GM18519 (cell line): ENCODE measurements around the gene GIMAP8.

Source experiments
- ATAC-seq: cut with Tn5 transposase; IDR thresholded peaks from one replicate; pipeline ENCODE4 v1.9.1; 2021; ENCODE audit warnings: mild to moderate bottlenecking, moderate library complexity; ENCODE audit not compliant: unreplicated experiment, low FRiP score

GIMAP8 gene

DNA sequence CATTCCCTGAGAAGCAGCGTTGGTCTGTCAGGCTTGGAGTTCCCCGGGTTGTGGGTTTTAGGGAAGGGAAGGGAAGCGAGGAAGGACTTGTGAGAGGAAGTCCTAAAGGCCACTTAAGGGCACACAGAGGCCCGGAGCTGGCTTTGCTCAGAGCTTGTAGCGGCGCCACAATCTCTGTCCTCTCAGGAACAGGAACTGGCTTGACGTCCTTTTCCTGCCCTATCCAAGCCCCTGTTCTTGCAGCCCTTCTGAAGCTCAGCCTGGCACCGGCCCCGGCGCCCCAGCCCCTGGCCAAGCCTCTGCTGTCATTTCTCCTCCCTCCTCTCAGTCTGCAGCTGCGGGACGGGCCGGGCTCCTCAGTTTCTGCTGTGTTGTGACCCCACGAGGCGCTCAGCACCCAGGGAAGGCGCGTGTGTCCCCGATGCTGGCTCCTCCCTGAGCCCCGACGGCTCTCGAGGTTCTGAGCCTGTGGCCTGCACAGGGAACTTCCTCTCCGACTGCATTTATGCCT lies at the start of gene GIMAP8:
GIMAP8 (plus strand) TSS at position 140 of the 511 bp plus-strand sequence. CDS start 16,069 bp downstream, outside the sequence.
- no peak for ATAC-seq

DNA sequence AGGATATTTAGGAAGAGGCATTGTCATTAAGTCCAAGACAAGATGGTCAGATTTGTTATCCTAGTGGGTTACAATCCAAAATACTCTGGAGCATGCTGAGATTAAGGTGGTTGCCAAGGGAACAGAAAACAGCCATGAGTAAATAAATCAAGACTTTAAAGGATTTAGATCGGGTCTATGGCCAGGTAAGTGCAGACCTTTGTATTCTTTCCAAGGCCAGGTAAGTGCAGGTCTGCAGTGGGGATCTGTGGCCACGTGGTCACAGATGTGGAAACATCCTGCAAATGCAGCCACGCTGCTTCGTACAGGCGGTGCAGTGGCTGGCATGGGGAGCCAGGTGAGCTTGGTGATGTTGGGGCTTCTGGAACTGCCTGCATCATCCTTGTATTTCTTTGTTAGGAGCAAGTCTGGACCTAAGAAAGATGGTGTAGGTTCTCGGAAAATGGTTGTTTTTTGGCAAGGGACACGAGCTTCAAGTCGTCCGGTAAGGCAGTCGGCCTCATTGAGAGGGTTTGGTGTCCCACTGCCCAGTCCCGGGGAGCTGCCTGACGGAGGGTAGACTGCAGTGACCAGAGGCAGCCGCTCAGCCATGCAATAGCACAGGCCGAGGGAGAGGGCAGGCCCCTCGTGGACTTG lies 49.5 kb upstream of the GIMAP8 start:
- no peak for ATAC-seq

DNA sequence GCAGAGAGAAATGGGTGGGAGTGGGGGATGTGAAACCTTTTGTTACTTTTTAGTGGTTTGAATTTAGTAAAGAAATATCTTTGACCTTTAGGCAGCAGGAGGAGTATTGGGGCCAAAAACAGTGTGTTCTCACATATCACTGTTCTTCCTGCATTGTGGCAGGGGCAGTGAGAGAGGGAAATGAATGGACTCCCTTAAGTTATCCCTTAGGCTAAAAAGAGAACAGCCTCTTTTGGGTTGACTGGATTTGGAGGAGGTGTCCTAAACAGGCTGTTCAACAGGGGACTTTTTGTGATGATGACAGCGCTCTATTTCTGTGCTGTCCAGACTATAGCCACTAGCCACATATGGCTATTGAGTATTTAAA lies 49.0 kb upstream of the GIMAP8 start:
- ATAC-seq = no peak

DNA sequence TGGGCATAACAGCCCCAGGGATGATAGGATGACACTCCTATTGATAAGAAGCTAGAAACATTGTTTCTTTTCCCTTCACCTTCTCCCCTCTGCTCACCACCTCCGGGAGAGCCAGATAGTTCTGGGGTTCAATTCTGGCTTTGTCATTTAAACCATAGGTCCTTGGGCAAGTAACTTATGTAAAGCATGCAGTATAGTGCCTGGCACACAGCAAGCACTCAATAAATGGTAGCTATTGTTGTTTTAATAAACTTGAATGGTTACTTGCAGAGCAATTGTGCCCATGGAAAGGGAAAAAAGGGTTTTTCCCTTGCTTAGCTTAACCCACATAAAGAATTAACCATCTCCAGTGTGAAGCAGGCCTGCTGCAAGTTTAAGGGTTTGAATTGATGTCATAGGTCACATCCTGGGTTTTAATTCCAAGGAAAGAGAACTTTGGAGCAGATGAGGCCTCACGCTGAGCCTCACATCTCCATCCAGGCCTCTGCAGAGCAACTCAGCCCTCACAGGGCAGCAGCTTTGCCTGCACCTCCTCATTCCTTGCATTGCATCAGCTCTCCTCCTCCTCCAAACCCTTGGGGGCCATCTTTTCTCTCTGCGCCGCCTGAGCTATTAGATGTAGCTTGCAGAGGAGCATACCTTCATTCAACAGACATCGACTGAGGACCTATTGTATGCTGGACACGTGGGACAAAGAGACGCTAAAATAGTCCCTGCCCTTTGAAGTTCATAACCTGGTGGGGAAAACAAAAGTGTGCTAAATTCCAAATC lies 48.4 kb upstream of the GIMAP8 start:
- ATAC-seq = no peak

DNA sequence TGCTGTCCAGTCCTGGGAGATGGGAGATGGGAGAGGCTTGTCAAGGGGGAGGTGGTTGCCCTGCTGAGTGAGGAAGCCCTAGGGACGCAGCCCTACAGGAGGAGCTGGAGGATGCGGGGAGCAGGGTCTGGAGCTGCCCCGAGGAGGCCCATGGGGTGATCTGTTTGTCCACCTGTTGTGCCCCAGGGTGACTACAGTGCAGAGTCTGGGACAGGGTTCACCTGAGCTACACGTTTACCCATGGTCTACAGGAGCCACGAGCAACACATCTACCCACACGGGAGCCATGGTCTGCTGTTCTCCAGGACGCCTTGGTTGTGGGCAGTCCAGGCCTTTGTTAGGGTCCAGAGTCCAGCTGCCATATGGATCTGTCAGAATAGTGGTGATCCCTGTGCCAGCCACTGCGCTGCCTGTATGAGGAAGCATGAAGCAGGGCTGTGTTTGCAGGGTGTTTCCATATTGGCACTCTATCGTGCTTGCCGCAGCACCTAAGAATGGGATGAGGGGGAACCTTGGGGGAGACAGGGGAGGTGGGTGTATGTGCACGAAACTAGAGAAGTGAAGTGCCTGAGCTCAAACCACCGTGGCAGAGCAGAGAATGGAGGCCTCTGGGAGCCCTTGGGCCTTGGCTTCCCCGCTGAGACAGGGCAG lies 47.6 kb upstream of the GIMAP8 start:
- ATAC-seq = no peak

DNA sequence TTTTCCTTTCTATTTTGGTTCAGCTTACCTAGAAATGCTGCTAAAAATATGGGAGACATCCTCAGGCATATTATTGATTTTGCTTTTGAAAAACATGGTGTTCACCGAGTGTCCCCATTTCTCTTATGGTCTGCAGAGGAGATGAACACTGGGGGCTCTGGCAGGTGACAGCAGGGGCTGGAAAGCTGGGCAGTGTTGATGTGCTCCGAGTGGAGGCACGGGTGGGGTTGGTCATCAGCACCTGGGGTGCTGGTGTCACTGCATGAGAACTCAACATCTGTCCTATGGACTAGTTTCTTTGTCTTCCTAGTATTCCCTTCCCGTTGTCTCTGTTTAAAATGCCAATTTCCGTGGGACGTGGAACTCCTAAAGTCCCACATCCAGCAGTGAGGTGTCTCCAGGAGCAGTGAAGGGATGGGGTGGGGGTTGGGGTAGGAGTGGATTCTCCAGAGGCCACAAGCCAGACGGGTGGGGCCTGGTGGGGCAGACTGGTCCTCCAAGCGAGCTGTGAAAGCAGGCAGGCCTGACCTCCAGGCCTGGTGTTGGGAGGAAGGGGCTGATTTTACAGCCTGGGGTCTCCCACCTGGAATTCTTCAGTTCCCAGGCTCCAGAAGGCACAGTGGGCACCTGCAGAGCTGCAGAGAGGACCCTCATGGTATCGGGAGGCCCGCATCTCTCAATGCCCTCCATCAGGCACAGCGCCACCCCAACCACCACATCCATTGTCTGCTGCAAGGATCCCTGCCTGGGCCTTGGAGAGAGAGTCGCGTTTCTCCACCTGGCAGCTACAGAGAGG lies 46.9 kb upstream of the GIMAP8 start:
- ATAC-seq = no peak

DNA sequence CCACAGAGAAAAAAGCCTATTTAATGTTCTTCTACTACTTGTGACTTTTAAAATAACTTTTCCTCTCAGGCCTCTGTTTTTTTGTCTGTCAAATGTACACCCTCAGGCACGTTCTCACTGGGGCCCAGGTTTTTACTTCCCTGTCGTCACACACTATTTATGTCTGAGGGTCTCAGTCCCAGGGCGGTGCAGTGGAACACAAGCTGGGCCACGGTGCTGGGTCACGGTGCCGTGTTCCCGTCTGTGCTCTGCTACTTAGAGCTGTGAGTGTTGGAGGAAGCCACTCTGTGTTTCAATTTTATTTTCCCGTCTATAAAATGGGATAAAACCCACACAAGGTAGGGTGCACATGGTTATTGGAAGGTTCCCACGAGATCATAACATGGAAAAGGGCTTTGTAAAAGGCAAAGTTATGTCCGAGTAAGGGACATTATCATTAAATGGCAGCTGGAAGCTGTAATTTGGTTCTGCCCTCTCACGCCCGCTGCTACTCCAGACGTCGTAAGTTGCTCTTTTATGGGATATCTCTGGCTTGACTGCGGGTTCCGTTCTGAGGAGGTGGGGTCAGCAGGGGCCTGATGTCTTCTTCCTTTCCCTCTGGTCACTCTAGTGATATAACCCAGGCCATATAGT lies 46.1 kb upstream of the GIMAP8 start:
- ATAC-seq = no peak

DNA sequence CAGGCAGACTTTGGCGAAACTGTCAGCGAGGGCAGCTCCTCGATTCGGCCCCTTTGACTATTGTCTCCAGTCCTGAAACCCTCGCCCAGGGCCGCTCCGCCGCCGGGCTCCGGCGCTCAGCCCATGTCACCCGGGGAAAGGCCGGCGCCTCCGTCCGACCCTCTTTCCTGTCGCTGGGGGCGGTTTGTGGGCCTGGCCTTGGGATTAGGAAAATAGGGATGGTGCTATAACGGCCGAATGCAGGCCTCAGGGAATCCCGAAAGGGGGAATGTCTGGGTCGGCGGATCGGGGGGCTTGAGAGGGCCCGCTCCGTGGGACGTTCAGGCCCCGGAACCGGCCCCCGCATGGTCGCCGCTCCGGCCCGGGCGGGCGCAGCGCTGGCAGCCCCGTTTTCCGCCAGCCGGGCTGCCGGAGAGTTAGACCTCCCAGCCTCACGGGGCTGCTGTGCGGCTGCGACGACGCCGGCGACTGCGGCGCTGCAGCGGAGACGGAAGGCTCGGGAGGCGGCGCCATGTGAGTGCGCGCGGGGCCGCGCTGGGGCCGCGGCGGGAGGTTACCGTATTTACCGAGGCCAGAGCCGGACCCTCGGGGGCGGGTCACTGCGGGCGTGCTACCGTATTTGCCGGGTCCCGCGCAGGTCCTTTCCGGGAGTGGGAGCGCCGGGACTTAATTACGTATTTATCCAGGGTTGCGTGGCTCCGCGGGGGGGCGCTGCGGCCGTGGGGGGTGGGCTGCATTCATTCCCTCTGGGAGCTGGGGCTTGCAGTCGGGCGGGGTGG lies 45.4 kb upstream of the GIMAP8 start:
- ATAC-seq = peak; percentile 36

DNA sequence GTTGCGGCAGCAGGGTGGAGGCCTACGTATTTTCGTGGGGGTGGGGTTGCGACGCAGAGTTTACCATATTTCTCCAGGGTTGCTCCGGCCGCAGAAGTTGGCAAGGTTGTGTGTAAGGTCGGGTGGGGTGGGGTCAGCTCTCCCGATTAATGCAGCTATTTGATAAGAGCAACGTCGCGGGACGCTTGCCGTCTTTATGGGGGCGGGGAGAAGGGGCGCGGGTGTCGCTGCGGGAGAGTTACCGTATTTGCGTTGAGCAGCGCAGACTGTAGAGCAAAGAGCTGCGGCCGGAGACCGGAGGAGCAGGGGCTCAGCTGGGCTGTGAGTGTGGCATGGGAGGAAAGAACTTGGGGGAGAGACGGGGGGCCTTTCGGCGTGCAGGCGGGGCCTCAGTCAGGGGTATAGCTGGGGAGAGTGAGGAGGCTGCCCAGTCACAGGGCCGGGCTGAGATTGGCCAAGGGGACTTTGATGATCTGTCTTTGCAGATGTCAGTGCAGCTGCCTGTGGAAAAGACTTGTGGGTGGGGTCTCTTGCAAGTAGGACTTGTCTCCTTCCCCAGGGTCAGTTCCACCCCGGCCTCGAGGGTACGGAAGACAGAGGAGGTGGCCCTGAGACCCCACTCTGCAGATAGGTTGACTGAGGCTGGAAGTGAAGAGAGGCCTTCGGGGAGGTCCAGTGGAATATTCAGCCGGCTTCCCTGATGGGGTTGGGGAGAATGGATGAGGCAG lies 44.7 kb upstream of the GIMAP8 start:
- ATAC-seq = no peak

DNA sequence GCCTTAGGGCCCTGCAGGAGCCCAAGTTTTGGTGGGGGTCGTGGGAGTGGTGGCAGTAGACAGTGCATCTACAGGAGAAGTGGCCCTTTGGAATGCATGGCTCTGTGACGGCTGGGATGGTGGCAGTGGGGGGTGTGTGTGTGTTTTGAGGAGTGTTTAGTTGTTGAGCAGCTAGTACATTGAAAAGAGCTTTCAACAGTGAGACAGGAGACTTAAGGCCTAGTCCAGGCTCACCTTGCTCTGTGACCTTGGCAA lies 44.2 kb upstream of the GIMAP8 start:
- ATAC-seq = no peak

DNA sequence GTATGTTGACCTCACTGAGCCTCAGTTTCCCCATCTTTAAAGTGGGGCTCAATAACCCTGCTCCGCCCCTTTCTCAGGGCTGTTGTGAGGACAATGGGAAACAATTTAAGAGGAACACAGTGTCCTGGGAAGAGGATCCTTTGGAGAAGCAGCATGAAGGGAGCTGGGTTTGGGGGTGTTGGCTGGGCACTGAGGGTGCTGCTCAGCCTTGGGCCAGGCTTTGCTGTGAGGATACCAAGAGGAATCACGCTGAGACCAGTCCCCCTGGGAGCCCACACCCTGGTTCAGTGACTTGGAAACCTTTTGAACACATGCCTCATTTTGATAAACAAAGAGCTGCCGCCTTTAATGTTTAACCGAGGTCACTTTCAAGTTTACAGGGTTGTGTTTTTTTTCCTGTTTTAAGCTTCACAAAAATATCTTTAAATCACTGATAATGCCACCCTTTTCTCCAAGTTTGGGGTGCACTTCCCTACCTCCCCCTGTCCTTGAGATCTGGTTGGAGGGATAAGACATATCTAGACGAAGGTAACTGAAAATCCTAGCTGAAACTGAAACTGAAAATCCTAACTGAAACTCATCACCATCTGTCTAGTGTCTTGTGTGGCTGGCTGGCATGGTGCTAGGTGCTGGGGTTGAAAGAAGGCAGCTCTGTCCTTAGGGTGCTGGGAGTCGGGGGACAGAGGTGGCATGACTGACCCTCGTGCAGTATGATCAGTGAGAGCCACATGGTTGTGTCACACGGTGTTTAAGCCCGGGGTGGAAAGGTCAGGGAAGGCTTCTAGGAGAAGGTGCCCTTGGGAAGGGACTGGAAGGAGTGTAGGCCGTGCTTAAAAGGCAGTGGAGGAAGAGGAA lies 43.6 kb upstream of the GIMAP8 start:
- ATAC-seq = peak; percentile 33

DNA sequence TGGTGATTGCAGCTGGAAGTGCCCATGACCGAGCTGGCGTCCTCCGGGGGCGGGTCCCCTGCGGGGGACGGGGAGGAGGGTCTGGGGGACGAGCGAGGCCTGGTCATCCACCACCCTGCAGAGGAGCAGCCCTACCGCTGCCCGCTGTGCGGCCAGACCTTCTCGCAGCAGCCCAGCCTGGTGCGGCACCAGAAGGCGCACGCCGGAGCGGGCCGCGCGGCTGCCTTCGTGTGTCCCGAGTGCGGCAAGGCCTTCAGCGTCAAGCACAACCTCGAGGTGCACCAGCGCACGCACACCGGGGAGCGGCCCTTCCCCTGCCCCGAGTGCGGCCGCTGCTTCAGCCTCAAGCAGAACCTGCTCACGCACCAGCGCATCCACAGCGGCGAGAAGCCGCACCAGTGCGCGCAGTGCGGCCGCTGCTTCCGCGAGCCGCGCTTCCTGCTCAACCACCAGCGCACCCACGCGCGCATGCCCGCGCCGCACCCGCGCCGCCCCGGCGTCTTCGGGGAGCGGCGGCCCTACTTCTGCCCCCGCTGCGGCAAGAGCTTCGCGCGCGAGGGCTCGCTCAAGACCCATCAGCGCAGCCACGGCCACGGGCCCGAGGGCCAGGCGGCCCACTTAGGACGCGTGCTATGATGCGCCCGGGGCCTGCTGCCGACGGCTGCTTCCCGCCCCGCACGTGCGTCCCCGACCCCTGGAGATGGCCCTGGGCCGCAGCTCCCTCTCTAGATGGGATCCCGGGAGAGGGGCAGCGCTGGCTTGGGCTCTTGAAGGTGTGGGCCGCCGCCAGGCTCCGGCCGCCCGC lies 42.6 kb upstream of the GIMAP8 start:
- no peak for ATAC-seq

DNA sequence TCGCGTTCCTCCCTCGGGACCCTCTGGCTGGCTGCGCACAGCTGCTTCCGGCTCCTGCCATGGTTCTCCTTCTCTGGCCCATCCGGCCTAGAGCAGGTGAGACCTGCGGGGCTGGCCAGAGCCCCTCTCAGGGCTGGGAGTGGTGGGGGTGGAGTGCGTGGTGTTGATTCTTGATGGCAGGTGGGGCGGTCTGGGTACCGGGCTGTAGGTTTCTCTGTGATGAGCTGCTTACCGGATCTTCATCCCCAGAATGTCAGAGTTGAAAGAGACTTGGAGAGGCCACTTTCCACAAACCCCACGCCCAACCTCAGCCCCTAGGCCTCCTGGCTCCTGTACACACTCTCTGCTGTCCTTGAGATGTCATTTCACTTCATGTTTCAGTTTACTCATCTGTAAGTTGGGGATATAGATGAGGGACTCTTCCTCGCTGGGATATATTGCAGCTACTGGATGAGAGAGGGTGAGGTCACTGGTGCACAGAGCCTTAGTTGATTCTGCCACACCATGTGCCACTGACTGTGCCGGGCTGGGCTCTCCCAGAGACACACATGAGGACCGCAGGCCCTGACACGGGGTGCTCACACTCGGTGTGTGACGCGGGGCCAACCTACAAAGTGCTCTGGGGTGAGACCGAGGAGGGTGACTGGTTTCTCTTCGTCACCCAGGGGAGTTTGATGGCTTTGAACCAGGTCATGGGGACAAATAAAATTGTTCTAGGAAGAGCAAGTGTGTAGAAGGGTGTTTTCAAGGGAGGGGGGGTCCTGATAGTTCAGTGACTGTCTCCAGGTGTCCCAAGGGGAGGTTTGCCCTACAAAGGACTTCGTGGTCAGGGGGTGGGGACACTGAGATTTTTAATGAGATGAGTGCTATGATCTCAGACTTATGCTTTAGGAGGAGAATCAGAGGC lies 41.8 kb upstream of the GIMAP8 start:
- peak; percentile 22 for ATAC-seq

DNA sequence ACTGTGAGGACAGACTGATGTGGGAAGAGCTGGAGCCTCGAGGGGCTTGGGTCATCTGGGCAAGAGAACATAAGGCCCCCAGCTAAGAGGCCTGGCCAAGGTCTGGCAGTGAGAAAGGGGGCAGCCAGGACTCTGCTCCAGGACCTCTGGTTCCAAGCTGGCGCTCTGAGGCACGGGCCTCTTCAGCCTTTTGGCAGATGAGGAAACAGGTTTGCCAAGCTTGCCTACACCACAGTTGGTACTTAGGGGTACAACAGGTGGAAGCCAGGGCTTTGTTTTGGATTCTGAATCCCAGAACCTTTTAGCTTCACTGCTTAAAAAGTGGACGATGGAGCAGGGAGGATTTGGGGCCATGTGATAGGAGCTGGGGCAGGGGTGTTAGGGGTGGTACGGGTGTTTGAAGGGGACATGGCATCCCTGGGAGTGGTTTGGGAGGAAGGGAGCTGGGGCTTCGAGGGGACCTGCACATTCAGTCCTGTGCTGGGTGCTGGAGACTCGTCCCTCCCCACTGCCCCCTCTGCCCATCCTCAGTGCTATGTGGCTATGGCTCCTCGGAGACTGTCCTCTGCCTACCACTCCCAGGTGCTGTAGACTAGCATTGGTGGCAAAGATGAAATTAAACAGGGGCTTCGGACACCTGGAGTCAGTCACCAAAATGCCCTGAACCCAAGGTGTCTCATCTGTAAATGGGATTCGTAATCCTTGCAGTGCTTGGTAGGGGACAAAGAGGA lies 41.0 kb upstream of the GIMAP8 start:
- no peak for ATAC-seq

DNA sequence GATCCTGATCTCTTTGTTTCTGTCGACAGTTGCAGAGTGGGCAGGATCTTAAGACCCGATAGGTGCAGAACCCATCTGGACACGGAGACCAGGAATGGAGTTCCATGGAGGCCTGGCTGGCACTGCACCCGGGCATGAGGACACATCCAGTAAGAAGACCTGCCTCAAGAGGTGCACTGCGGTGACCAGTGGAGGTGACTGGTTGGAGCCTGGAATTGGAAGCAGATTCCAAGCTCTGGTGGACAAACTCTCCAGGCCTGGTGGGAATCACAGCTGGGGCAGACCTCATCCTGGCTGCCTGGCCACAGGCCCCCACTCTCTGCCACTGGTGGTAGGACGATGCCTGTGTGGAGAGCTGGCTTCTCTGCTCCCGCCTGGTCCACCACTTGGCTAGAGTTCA lies 40.3 kb upstream of the GIMAP8 start:
- no peak for ATAC-seq
